IMR-90 (cell line): ENCODE data around the gene ZNF519.
"Not testable (repeated sequence)": the region's sequence is repeated elsewhere in the genome, so short reads cannot be mapped to it uniquely, and the experiment has no call there.

Source experiments
- NFE2L2 ChIP-seq: fragments of 150-350 bp; IDR thresholded peaks from 2 replicates; pipeline ENCODE4 v1.6.1; 2016; ENCODE audit warnings: low read depth, mild to moderate bottlenecking, low read length
- RFX5 ChIP-seq: IDR thresholded peaks from 2 replicates; pipeline ENCODE4 v1.8.0; 2012; ENCODE audit warnings: low read depth, mild to moderate bottlenecking, low read length, moderate library complexity
- SMC3 ChIP-seq: fragments of 150-350 bp; IDR thresholded peaks from 2 replicates; pipeline ENCODE4 v1.6.1; 2016; ENCODE audit warnings: low read depth, mild to moderate bottlenecking, antibody characterized with exemption, low read length, moderate library complexity
- TF ChIP-seq, protein P1 (sequence below): conservative IDR thresholded peaks from 2 replicates; pipeline ENCODE4 v1.5.1; 2012; ENCODE audit warnings: mild to moderate bottlenecking, low read depth, low read length, improper control_type of control experiment

DNA sequence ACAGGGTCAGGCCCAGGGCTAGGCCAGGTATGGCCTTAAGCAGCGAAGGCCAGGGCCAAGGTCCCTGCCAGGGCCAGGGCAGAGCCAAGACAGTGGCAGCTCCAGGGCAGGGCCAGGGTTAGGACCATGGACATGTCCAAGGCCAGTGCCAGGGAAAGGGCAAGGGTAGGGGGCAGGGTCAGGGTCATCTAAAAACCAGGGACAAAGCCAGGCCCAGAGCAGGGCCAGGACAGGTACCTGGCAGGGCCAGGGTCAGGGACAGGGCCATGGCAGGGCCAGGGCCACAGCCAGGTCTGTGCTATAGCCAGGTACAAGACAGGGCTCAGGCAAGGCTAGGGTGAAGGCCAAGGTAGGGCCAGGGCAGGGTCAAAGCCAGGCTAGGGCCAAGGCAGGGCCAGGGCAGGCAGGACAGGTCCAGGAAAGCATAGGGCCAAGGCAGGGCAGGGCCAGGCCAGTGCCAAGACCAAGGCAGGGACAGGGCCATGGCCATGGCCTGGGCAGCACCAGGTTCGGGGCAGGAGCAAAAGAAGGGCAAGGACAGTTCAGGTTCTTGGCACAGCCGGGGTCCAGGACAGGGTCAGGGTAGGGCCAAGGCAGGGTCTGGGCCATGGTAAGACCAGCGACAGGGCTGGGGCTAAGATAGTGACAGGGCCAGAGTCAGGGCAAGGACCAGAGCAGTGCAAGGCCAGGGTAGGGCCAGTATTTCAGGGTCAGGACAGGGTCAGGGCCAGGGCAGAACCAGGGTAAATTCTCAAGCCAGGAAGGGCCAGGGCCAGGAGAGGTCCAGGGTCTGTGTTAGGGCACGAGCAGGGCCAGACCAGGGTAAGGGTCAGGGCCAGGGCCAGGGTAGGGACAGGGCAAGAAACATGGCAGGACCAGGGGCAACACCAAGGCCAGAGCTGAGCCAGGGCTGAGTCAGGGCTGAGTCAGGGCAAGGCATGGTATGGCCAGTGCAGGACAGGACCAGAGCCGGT is 40.2 kb upstream of the ZNF519 start:
- not testable (repeated sequence) for TF ChIP-seq RFX5, NFE2L2, SMC3
- TF ChIP-seq, protein P1, sequence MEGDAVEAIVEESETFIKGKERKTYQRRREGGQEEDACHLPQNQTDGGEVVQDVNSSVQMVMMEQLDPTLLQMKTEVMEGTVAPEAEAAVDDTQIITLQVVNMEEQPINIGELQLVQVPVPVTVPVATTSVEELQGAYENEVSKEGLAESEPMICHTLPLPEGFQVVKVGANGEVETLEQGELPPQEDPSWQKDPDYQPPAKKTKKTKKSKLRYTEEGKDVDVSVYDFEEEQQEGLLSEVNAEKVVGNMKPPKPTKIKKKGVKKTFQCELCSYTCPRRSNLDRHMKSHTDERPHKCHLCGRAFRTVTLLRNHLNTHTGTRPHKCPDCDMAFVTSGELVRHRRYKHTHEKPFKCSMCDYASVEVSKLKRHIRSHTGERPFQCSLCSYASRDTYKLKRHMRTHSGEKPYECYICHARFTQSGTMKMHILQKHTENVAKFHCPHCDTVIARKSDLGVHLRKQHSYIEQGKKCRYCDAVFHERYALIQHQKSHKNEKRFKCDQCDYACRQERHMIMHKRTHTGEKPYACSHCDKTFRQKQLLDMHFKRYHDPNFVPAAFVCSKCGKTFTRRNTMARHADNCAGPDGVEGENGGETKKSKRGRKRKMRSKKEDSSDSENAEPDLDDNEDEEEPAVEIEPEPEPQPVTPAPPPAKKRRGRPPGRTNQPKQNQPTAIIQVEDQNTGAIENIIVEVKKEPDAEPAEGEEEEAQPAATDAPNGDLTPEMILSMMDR, result not testable (repeated sequence)
